Measurements from ENCODE around the gene BBS2. TPM values are rescaled to one million over a fixed set of nuclear protein-coding genes. Genes with fewer than 3 reads are reported as not detected.

Gene BBS2
- total RNA-seq, 1 donor from 2014 or later = 49.2 TPM

Other genes with a start within 250 kb of the BBS2 start
- gene AMFR, start 94.5 kb downstream of the BBS2 start, total RNA-seq = 241 and 263 TPM in 2 replicates
- gene NUDT21, start 68.7 kb downstream of the BBS2 start, total RNA-seq = 135 and 158 TPM in 2 replicates
- gene OGFOD1, start 68.5 kb downstream of the BBS2 start, total RNA-seq = 87.0 and 152 TPM in 2 replicates
- not detected in 2 replicates for gene MT4, start 45.0 kb upstream of the BBS2 start, total RNA-seq
- gene MT3, start 69.5 kb upstream of the BBS2 start, total RNA-seq = not detected in 2 replicates
- gene MT2A, start 88.6 kb upstream of the BBS2 start, total RNA-seq = 227 and 304 TPM in 2 replicates
- 132 and 284 TPM in 2 replicates for gene MT1E, start 105.8 kb upstream of the BBS2 start, total RNA-seq
- 3.5 and 8.8 TPM in 2 replicates for gene MT1M, start 112.6 kb upstream of the BBS2 start, total RNA-seq
- gene MT1A, start 118.6 kb upstream of the BBS2 start, total RNA-seq = 4.2 and 9.4 TPM in 2 replicates
- not detected in 2 replicates for gene MT1B, start 131.9 kb upstream of the BBS2 start, total RNA-seq
- gene MT1F, start 137.9 kb upstream of the BBS2 start, total RNA-seq = 0.59 and 2.4 TPM in 2 replicates
- not detected in 2 replicates for gene MT1G, start 148.0 kb upstream of the BBS2 start, total RNA-seq
- gene MT1H, start 149.8 kb upstream of the BBS2 start, total RNA-seq = not detected in 2 replicates
- gene MT1X, start 162.4 kb upstream of the BBS2 start, total RNA-seq = 26.1 and 29.9 TPM in 2 replicates
- 111 and 118 TPM in 2 replicates for gene NUP93, start 210.1 kb upstream of the BBS2 start, total RNA-seq

Measured in pulmonary artery endothelial cell (primary cell).